Measurements from ENCODE around the gene ELL3.
"Not testable (repeated sequence)": the region's sequence is repeated elsewhere in the genome, so short reads cannot be mapped to it uniquely, and the experiment has no call there.

The ELL3 gene

DNA sequence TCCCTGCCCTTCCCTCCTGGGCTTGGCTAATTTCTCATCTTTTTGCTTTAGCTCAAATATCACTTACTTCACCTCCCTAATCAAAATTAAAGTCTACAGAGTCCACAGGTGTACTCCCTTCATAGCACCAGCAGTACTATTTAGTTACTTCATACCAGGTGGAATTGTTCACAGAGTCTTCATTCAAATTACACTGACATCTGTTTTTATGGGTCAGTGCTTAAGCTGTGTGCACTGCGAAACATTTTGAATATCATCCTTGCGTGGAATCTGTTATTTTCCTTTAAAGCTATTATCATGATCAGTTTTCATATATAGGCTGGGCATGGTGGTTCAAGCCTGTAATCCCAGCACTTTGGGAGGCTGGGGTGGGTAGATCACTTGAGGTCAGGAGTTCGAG, 12.6 kb upstream of the ELL3 start:
- DNase-seq = no peak

DNA sequence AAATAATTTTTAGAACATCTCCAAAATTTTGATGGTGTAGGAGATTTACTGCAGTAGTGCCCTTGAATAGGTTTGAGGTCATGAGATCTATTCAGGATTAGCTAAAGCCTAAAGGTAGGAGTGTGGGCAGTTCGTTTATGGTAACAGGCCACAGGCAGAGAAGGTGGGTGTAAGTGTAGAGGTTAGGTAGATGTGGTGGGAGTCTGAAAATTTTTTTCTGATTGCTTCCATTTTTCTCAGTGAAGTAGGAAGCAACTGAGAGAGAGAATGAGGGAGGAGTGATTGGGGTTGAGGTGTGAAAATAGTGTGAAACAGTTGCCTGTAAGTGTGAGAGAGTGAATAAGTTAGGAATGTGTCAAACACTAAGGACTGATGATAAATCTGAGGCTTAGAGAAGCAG, 2.2 kb upstream of the ELL3 start:
- no peak for DNase-seq

DNA sequence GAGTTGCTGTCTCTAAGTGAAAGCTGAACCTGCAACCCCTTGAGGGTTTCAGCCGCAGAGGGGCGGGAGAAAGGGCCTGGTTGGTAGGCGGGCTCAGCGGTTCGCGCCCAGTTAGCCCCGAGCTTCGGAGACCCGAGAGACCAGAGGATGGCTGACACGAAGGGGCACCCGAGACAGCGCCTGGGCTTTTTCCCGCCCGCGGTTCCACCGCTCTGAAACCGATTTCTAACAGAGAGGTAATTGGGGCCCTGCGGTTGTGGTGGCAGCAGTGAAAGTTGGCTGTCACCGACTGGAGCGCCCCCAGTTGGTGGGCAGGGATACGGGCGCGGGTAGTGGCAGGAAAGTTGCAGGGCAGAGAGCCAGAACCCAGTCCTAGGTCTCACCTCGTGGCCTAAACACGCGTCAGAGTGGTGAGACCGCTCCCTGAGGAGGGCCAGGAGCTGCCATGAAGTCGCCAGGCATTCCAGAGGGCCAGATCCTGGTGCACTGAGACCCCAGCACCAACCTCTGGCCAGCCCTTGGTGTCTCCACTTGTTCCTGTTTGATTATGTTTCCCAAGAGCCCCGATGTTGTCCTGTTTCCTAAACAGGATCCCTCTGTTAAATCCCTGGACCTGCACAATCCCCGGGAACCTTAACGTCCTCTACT, 625 bp upstream of the ELL3 start:
- DNase-seq = peak; percentile 78

DNA sequence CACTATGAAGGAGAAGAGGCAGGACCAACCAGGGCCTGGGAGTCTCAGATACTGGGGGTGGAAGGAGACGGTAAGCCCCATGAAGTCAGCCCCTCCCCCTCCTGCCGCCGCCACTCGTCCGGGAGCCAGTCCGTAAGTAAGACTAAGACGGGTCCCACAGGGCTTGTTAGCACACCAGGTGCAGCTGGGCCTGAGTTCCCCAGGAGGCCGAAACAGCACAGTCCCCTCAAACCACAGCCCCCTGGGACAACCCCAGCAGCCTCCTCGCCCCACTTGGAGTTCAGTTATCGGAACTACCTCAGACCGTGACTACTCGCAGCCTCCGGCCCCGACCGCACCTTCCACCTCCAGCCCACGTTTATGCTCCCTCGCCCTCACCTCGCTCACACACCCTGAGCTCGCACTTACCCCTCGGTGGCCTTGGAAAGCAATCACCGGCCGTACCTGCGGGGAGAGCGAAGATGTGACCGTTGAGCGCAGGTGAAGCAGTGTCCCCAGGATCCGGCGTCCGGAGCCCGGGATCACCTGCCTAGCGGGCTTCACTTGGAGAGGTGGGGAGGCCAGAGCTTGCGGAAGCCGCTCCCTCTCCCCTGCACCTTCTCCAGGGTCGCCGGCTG, 557 bp downstream of the ELL3 start:
- DNase-seq = peak; percentile 44

DNA sequence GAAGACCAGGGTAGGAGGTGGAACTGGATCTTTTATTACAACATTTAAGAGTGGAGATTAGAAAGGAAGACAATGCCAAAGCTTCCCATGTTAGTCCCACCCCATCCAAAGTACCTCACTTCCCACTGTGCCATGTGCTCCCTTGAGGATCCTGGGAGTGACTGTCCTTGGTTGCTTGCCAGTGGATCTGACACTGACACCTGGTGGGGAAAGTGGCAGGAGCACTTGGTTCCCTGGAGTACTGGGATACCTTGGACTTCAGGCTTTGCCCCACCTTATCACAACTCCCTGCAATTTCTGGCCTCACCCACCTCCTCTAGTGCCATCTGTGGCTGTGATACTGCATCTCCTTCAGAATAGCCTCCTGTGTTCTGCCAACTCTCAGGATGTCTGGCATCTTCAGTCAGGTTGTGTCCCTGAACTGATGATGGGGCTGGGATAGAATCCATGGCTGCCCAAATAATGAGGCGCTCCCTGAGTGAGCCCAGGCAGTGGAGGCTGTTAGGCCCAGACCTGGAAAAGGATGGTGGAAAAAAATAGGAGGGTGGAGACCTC, 1.3 kb downstream of the ELL3 start:
- DNase-seq = peak; percentile 88

DNA sequence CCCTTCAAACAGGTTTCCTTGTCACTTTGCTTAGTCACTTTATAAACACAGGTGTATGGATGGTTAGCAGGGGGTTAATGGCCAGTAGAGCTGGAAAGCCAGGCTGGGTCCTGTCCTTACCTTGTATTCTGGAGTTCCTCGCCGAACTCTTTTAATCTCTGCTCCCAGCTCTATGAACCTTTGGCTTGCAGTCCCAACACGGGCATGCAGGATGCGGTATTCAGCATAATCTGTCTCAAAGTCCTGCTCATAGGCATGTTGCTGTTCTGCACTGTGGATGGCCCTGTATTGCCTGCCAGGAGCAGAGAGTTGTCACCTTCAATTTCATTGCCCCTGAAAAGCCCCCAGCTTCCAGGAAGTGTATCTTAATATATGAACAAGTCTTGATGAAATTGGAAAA, 2.7 kb downstream of the ELL3 start:
- no peak for DNase-seq

DNA sequence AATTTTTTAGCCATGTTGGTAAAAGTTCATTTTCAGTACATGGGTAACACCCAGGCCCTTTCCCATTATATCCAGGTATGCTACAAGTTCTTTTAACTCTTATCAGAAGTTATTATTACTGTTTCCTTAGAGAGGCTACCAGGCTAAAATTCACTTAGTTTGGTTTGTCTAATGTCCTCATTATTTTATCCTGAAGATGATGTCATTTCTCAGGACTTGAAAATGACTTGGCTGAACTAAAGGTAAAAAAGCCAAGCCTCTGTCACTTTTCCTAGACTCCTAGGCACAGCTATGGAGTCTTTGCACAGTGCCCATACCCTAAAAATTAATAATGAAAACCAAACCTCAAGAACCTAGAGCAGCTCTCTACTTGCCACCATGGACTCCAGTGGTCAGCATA, 4.1 kb downstream of the ELL3 start:
- no peak for DNase-seq

DNA sequence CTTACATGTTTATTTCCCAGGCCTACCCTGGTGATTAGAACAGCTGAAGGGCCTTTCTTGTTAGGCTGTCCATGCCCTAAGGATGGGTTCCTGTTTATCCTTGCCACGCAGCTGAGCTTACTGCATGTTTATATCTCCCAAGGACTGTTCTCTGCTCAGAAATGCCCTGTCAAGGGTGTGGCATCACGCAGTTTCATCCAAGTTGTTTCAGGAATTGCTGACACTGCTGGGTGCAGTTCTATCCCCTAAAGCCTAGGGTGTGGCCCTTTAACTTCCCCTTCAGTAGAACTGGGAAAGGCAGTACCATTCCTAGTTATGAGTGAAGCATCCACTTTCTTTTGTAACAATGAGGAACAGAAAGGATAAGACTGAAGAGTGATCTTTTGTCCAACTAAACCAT, 5.0 kb downstream of the ELL3 start:
- DNase-seq = no peak

DNA sequence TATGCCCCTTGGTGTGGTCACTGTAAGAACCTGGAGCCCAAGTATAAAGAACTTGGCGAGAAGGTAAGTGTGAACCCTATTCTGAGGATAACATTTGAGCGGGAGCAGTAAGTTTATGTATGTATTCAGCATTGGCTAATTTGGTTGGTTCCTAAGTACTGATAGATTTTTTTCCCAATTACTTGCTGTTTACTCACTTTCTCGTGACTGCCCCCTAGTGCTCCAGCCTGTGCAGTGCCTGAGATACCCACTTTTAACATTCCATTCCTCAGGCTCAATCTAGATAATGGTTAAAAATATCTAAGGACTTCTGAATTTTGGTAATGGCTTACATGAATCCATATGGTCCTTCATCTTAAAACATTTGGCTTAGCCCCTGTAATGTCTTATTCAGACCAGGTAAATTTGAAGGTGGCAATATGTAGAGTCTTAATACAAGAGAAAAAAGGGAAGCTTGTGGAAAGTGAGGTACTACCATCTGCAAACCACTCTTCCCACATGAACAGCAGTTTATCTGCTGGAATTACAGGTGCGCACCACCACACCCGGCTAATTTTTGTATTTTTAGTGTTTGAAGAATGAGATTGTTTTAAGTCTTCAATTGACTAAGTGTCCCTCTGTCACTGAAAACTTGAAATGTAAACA, 7.1 kb downstream of the ELL3 start:
- peak; percentile 40 for DNase-seq

DNA sequence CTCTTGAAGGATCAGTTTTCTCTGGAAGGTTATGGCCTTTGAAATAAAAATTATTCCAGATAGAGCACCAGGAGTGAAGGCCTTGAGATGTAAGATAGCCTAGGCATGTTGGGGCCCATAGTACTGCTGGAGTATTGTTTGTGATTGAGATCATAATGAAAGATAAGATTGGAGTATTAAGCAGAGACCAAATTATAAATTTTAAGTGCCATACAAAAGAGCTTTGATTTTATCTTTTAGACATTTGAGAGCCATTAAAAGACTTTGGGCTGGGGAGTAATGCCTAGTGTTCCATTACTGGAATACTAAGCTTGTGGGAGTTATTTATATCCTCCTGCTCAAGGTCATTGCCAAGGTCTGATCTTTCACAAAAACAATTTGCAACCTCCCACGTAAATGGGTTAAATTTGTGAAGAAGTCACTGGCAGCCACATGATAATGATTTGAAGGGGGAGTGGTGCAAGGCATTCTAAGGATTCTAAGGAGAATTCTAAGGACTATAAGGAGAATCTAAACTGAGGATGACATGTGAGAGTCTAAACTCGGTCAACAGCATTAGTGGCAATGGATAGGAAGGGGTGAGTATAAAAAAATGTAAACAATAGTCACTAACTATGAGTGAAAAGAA, 12.8 kb downstream of the ELL3 start:
- DNase-seq = no peak

DNA sequence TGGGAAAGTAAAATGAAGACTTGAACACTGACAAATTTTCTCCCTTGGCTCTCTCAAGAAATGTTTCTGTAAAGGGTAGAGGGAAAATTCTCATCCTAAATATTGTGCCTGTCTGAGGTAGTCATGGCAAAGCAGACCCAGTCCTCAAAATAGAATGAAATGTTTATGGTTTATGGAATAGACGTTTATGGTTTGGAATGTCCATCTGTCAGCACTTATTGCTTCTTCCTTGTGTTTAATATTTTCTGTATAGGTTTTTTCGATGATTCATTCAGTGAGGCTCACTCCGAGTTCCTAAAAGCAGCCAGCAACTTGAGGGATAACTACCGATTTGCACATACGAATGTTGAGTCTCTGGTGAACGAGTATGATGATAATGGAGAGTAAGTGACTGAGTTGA, 13.9 kb downstream of the ELL3 start:
- no peak for DNase-seq

DNA sequence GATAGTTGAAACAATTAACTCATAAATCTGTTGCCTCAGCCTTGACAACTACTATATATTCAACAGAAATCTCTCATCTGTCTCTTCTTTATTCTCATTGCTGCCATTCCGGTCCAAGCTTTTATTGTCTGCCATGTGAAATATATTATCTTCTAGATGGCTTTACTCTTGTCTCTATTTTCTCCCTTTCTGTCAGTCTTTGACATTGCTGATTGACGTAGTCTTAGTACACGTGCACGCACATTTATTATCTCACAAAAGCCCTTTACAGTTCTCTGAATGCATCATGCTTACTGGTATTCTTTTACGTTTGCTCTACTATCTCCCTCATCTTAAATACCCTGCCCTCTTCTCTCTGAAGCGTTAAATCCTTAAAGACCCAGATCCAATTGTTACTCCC, 24.9 kb downstream of the ELL3 start:
- no peak for DNase-seq

DNA sequence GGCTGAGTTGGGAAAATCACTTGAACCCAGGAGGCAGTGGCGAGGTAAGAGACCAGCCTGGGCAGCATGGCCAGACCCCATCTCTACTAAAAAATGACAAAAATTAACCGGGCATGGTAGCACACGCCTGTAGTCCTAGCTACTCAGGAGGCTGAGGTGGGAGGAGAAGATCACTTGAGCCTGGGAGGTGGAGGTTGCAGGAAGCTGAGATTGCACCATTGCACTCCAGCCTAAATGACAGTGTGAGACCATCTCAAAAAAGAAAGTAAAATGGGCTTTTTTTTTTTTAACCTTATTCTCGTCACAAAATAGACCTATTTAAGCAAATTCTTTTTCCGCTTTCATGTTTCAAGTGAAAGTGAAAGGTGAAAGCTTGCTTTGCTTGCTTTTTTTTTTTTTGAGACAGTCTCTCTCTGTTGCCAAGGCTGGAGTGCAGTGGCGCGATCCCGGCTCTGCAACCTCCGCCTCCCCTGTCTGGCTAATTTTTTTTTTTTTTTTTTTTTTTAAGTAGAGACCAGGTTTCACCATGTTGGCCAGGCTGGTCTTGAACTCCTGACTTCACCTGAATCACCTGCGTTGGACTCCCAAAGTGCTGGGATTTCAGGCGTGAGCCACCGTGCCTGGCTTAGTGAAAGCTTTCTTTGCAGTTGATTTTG, 26.9 kb downstream of the ELL3 start:
- no peak for DNase-seq

DNA sequence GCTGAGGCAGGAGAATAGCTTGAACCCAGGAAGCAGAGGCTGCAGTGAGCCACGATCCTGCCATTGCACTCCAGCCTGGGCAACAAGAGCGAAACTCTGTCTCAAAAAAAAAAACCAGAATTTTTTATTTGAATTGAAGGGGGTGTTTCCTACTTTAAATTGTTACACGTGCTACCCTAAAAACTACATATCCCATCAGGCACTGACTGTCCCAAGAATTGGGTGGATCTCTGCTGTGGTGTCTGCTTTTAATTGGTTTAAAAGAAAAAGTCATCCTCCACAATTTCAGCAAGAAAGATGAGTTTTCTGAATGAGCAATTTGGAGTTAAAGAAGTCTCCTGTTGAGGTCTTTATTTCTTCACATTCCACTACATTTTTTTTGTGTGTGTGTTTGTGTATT, 28.4 kb downstream of the ELL3 start:
- no peak for DNase-seq

DNA sequence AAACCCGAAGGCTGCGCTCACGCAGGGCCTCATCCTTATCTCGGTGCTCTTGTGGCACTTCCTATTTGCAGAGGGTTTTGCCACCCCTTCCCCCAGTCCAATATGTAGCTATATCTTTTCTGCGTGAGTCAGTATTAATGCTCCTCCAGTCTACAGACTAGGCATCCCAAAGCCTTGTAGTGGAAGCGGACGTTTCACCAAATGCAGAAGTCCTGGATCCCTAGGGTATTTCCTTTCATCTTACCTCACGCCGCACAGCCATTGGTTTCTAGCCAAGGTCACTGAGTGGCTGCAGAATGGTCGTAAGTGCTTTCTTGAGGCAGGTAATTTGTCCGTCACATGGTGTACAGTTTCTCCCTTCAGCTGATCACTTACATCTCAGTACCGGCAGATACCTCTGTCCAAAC, 29.9 kb downstream of the ELL3 start:
- DNase-seq = not testable (repeated sequence)

DNA sequence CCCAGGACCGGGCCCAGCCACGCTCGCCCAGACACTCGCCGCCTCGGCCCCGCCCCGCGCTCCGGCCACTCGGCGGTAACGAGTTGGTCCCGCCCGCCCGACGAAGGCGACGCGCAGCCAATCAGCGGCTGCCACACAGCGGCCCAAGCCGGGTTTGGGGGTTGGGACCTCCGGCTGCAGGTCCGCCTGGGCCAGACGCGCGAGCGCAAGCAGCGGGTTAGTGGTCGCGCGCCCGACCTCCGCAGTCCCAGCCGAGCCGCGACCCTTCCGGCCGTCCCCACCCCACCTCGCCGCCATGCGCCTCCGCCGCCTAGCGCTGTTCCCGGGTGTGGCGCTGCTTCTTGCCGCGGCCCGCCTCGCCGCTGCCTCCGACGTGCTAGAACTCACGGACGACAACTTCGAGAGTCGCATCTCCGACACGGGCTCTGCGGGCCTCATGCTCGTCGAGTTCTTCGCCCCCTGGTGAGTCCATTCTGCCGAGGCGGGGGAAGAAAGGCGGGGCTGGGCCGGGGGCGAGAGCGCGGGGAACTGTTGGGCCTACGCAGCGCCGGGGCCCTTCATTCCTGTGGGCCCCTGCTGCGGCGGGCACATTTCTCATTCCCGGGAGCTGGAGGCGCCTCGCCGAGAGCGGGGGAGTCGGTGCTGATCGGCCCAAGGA, 30.4 kb downstream of the ELL3 start, which contains the start of gene PDIA3:
Gene PDIA3, plus strand, starts transcription at position 194 of the 658 bp plus-strand sequence. Its CDS starts 102 bp downstream, at position 296.
- peak; percentile 76 for DNase-seq

DNA sequence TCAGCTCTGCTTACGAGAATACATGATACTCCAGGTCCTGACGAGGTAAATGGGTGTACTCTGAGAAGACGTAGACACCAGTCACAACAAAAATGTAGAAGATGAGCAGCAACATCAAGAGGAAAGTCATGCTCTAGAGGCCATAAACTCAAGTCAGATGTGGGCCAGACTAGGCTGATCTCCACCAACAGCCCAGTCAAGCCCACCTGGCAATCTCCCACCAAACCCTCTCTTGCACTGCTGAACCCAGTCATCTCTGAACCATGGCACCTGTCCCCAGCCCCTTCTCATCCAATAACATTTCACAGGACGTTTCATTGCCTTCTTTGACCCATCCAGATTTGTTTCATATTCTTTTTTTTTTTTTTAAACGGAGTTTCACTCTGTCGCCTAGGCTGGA, 41.4 kb downstream of the ELL3 start:
- DNase-seq = no peak

DNA sequence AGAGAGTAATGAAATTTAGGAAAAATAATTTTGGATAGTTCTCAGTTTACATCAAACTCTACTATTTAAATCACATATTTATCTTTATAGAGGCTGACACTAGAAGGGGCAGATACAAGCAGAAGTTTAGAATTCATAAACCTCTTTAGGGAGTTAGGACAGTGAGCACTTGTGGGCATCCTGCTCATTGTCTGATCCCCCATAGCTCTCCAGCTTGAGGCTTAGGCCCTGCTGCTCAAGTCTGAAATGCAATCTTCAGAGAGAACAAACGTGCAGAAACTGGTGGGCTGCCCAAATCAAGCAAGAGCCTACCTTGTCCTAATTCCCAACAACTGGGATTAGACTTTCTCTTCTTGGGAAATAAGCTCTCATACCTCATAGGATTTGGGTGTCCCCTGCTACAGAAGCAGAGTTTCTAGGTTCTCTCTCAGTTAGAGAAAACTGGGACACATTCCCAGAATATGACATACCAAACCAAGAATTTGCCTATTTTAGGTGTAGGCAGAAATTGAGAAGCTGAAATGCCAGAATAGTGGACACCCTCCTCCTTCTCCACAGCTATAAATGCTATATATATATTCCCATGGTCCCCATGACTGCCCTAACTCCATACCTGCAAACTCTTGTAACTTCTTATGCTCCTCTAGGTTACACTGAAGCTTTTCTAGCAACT, 48.6 kb downstream of the ELL3 start:
- DNase-seq = not testable (repeated sequence)

DNA sequence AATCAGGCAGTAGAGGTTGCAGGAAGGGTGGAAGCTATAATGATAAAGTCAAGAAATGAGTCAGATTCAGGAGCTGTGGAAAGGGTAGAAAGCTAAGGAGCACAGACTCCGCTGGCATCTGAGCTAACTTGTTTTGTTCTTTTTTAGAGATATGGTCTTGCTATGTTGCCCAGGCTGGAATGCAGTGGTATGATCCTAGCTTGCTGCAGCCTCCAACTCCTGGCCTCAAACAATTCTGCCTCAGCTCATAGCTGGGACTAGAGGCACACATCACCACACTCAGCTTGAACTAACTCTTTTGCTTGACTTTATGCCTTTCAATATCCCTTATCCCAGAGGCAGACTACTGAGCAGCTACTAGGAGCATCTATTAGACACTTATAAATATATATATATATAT, 50.5 kb downstream of the ELL3 start:
- DNase-seq = not testable (repeated sequence)

DNA sequence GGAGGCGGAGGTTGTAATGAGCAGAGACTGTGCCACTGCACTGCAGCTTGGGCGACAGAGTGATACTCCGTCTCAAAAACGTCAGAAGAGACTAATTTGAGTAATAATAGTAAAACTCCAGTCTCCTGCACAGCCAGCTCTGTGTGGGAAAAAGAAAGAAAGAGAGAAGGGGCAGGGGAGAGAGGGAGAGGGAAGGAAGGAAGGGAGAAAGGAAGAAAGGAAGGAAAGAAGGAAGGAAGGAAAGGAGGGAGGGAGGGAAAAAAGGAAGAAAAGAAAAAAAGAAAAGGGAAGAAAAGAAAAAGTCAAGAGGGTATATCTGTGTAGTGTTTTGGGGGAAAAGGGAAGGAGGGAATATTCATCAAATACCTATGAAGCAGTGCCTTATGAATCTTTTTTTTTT, 53.6 kb downstream of the ELL3 start:
- DNase-seq = no peak

Data from NCI-H2171 (cell line).